IPS-15b (cell line): ENCODE measurements around the gene CD300LF.

Experiments
- H3K27me3 ChIP-seq: one replicate; pipeline ENCODE4 v1.6.1; 2013; ENCODE audit warnings: low read length; ENCODE audit not compliant: control insufficient read depth, insufficient read depth
- H3K36me3 ChIP-seq: one replicate; pipeline ENCODE4 v1.6.1; 2013; ENCODE audit warnings: low read length; ENCODE audit not compliant: control insufficient read depth, insufficient read depth
- H3K4me1 ChIP-seq: one replicate; pipeline ENCODE4 v1.6.1; 2013; ENCODE audit warnings: mild to moderate bottlenecking, low read length; ENCODE audit not compliant: control insufficient read depth, insufficient read depth
- H3K4me3 ChIP-seq: one replicate; pipeline ENCODE4 v1.5.1; 2013; ENCODE audit warnings: low read depth, low read length
- H3K9ac ChIP-seq: one replicate; pipeline ENCODE4 v1.6.1; 2013; ENCODE audit warnings: low read depth, mild to moderate bottlenecking, low read length
- H3K9me3 ChIP-seq: one replicate; pipeline ENCODE4 v1.6.1; 2013; ENCODE audit warnings: mild to moderate bottlenecking, low read length; ENCODE audit not compliant: control insufficient read depth, insufficient read depth

The CD300LF gene

GRCh38 chr17:74754832-74755231, 42.1 kb upstream of the CD300LF start:
- no peak overlapping the region for H3K9ac ChIP-seq
- no peaks in the 10 kb centered on the region for H3K9me3 ChIP-seq

DNA sequence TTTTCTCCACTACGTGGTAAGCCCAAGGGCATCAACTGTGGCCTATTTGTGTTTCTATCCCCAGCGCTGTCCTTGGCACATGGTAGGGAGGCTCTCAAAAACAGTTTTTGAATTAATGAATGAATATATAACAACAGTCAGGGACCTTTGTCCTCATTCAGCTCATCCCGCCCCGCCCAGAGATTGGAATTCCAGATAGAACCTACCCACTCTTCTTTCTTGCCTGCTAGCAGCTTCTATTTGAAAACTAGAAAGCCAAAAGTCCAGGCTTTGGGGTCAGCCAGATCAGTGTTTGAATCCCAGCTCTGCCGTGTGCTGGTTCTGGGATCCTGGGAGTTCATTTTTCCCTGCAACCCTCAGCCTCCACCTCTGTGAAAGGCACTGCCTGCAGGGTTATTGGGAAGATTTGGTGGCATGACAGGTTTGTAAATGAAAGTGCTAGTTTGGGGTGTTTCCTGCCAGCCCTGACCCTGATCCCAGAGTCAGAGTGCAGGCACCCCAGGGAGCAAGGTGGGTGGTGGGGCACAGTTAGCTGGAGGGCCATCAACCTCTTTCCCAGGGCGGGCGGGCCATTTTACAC, 40.2 kb upstream of the CD300LF start:
- Histone ChIP-seq H3K4me3 (no peak overlapping the region), H3K4me1 (peaks cover 9% of the 10 kb centered on the region), H3K9ac (no peak overlapping the region)

More at GRCh38 chr17:74754832-74755231, 42.1 kb upstream of the CD300LF start:
- peaks cover 3% of the 10 kb centered on the region for H3K36me3 ChIP-seq
- peaks cover 19% of the 10 kb centered on the region for H3K4me1 ChIP-seq
- H3K4me3 ChIP-seq: no peak overlapping the region
- H3K27me3 ChIP-seq: no peaks in the 10 kb centered on the region

GRCh38 chr17:74752415-74752814, 39.7 kb upstream of the CD300LF start:
- no peaks in the 10 kb centered on the region for H3K27me3 ChIP-seq
- H3K4me1 ChIP-seq: peaks cover 9% of the 10 kb centered on the region
- no peak overlapping the region for H3K4me3 ChIP-seq
- peaks cover 6% of the 10 kb centered on the region for H3K36me3 ChIP-seq
- H3K9me3 ChIP-seq: no peaks in the 10 kb centered on the region
- H3K9ac ChIP-seq: no peak overlapping the region

More for the DNA sequence above, 40.2 kb upstream of the CD300LF start:
- Histone ChIP-seq H3K9me3 (no peaks in the 10 kb centered on the region), H3K27me3 (no peaks in the 10 kb centered on the region), H3K36me3 (peaks cover 6% of the 10 kb centered on the region)

- peak overlapping the region; percentile 54 for H3K9ac ChIP-seq
- H3K9me3 ChIP-seq: no peaks in the 10 kb centered on the region
- H3K36me3 ChIP-seq: peaks cover 6% of the 10 kb centered on the region
- peaks cover 24% of the 10 kb centered on the region for H3K4me1 ChIP-seq
- H3K27me3 ChIP-seq: no peaks in the 10 kb centered on the region
- peak overlapping the region; percentile 87 for H3K4me3 ChIP-seq
Measured at GRCh38 chr17:74750327-74751069, 37.8 kb upstream of the CD300LF start.

- no peaks in the 10 kb centered on the region for H3K27me3 ChIP-seq
- H3K9ac ChIP-seq: peak overlapping the region; percentile 54
- peak overlapping the region; percentile 87 for H3K4me3 ChIP-seq
- peaks cover 25% of the 10 kb centered on the region for H3K4me1 ChIP-seq
- H3K9me3 ChIP-seq: no peaks in the 10 kb centered on the region
- peaks cover 6% of the 10 kb centered on the region for H3K36me3 ChIP-seq
Measured at GRCh38 chr17:74750039-74750326, 37.3 kb upstream of the CD300LF start.

DNA sequence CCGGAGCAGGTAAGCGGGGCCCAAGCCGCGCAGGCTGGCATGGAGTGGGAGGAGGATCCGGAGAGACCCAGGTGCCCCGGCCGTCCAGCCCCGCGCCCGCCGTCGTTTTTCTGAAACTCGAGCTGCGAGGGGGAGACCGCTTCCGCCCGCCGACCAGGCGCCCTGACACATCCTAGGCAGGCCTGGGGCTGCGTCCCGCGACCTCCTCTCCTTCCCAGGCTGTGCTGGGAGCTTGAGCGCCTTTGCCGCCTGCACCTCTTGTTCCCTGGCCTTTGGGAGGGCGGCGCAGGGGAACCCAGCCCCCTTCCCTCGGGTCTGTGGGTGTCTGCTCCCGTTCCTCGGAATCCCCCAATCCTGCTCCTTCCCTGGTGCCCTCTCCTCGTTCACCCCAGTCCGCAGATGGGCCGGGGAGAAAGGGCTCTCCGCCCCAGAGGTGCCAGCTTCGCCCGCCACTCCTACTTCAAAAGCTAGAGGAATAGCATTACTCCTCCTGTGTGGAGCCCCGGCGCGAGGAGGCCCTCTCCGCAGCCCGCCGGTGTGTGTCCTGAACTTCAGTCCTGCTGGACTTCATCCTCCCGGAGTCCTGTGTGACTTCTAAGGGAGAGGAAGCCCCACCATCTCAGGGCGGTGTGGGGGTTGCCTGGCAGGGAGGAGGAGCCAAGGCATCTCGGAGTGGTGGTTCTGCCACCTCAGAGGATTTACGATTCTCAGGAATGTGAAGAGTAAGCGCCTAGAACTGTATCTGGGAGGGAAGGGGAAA, 36.7 kb upstream of the CD300LF start:
- no peaks in the 10 kb centered on the region for H3K27me3 ChIP-seq
- H3K36me3 ChIP-seq: peaks cover 6% of the 10 kb centered on the region
- peaks cover 25% of the 10 kb centered on the region for H3K4me1 ChIP-seq
- no peaks in the 10 kb centered on the region for H3K9me3 ChIP-seq
- H3K4me3 ChIP-seq: peak overlapping the region; percentile 87
- H3K9ac ChIP-seq: peak overlapping the region; percentile 73

GRCh38 chr17:74748529-74749278, 36.0 kb upstream of the CD300LF start, which contains the start of gene NHERF1:
TSS of gene NHERF1 (plus strand) at chr17:74748628. CDS start at chr17:74748847, 219 bp downstream.
- Histone ChIP-seq H3K36me3 (peaks cover 6% of the 10 kb centered on the region), H3K27me3 (no peaks in the 10 kb centered on the region)

DNA sequence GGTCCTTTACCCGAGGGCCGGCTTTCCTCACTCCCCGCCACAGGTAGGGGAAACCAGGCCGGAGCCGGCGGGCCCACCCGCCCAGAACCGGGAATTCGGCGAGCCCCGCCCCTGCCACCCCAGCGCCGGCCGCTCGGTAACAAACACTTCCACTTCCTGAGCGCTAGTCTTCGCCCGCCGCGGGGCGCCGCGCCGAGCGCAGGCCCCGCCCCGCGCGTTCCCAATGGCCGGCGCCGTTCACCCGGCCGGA, 35.5 kb upstream of the CD300LF start:
- no peaks in the 10 kb centered on the region for H3K9me3 ChIP-seq
- peaks cover 6% of the 10 kb centered on the region for H3K36me3 ChIP-seq
- no peaks in the 10 kb centered on the region for H3K27me3 ChIP-seq
- peak overlapping the region; percentile 32 for H3K4me3 ChIP-seq
- no peak overlapping the region for H3K9ac ChIP-seq
- peaks cover 25% of the 10 kb centered on the region for H3K4me1 ChIP-seq

More at GRCh38 chr17:74748529-74749278, 36.0 kb upstream of the CD300LF start, which contains the start of gene NHERF1:
- H3K9me3 ChIP-seq: no peaks in the 10 kb centered on the region
- H3K4me3 ChIP-seq: peak within 1 kb of the TSS; percentile 87
- H3K9ac ChIP-seq: peak within 1 kb of the TSS; percentile 73
- peaks cover 25% of the 10 kb centered on the region for H3K4me1 ChIP-seq

GRCh38 chr17:74746922-74747321, 34.2 kb upstream of the CD300LF start:
- H3K27me3 ChIP-seq: no peaks in the 10 kb centered on the region
- H3K9me3 ChIP-seq: no peaks in the 10 kb centered on the region
- H3K4me1 ChIP-seq: peaks cover 25% of the 10 kb centered on the region
- no peak overlapping the region for H3K9ac ChIP-seq
- H3K4me3 ChIP-seq: no peak overlapping the region
- peaks cover 6% of the 10 kb centered on the region for H3K36me3 ChIP-seq

- no peak overlapping the region for H3K4me3 ChIP-seq
- peaks cover 6% of the 10 kb centered on the region for H3K36me3 ChIP-seq
- no peaks in the 10 kb centered on the region for H3K9me3 ChIP-seq
- H3K9ac ChIP-seq: no peak overlapping the region
- no peaks in the 10 kb centered on the region for H3K27me3 ChIP-seq
- peaks cover 25% of the 10 kb centered on the region for H3K4me1 ChIP-seq
Measured at GRCh38 chr17:74746376-74746775, 33.7 kb upstream of the CD300LF start.

GRCh38 chr17:74745548-74746177, 32.9 kb upstream of the CD300LF start:
- no peak overlapping the region for H3K9ac ChIP-seq
- H3K4me1 ChIP-seq: peaks cover 18% of the 10 kb centered on the region
- peak overlapping the region; percentile 18 for H3K4me3 ChIP-seq

More at GRCh38 chr17:74745548-74746177, 32.9 kb upstream of the CD300LF start:
- H3K9me3 ChIP-seq: no peaks in the 10 kb centered on the region
- H3K27me3 ChIP-seq: no peaks in the 10 kb centered on the region
- peaks cover 3% of the 10 kb centered on the region for H3K36me3 ChIP-seq
